ENCODE results near the gene CASP7.
"Not testable (repeated sequence)": the region's sequence is repeated elsewhere in the genome, so short reads cannot be mapped to it uniquely, and the experiment has no call there.

CASP7 gene

GRCh38 chr10:113745374-113745773, 65.7 kb downstream of the CASP7 start:
- H3K4me3 ChIP-seq, result no peak overlapping the region
- H3K27ac ChIP-seq, result no peak overlapping the region

- no peak overlapping the region for H3K4me3 ChIP-seq
- no peak overlapping the region for H3K27ac ChIP-seq
These were observed 66.7 kb downstream of the CASP7 start for GRCh38 chr10:113746217-113746957.

- Histone ChIP-seq H3K4me3 (no peak within 1 kb of the TSS), H3K27ac (peak within 1 kb of the TSS in 1 of 21 experiments; percentile 39)
These were observed 71.5 kb downstream of the CASP7 start, which contains the start of gene PLEKHS1 for GRCh38 chr10:113751181-113751732. TSS of gene PLEKHS1 (plus strand) at chr10:113751682. CDS start at chr10:113755278, 3,596 bp downstream.

GRCh38 chr10:113752553-113752952, 72.8 kb downstream of the CASP7 start:
- Histone ChIP-seq H3K4me3 (no peak overlapping the region), H3K27ac (no peak overlapping the region)

- Histone ChIP-seq H3K4me3 (no peak overlapping the region), H3K27ac (no peak overlapping the region)
These were observed 73.4 kb downstream of the CASP7 start for GRCh38 chr10:113753020-113753692.

GRCh38 chr10:113754125-113754524, 74.4 kb downstream of the CASP7 start:
- H3K27ac ChIP-seq, result no peak overlapping the region
- no peak overlapping the region for H3K4me3 ChIP-seq

- Histone ChIP-seq H3K4me3 (no peak overlapping the region), H3K27ac (no peak overlapping the region)
These were observed 75.1 kb downstream of the CASP7 start for GRCh38 chr10:113754768-113755167.

GRCh38 chr10:113756940-113757543, 77.3 kb downstream of the CASP7 start:
- no peak overlapping the region for H3K27ac ChIP-seq
- no peak overlapping the region for H3K4me3 ChIP-seq

- Histone ChIP-seq H3K27ac (no peak overlapping the region), H3K4me3 (no peak overlapping the region)
These were observed 82.4 kb downstream of the CASP7 start for GRCh38 chr10:113762083-113762482.

GRCh38 chr10:113764582-113764981, 84.9 kb downstream of the CASP7 start:
- no peak overlapping the region for H3K4me3 ChIP-seq
- no peak overlapping the region for H3K27ac ChIP-seq

- no peak overlapping the region for H3K4me3 ChIP-seq
- no peak overlapping the region for H3K27ac ChIP-seq
These were observed 86.2 kb downstream of the CASP7 start for GRCh38 chr10:113765910-113766309.

- Histone ChIP-seq H3K4me3 (no peak overlapping the region), H3K27ac (no peak overlapping the region)
These were observed 87.5 kb downstream of the CASP7 start for GRCh38 chr10:113767222-113767621.

GRCh38 chr10:113770346-113770745, 90.6 kb downstream of the CASP7 start:
- no peak overlapping the region for H3K27ac ChIP-seq
- no peak overlapping the region for H3K4me3 ChIP-seq

GRCh38 chr10:113771131-113771530, 91.4 kb downstream of the CASP7 start:
- not testable (repeated sequence) for H3K27ac ChIP-seq, H3K4me3 ChIP-seq

GRCh38 chr10:113775686-113776294, 96.1 kb downstream of the CASP7 start:
- Histone ChIP-seq H3K4me3 (no peak overlapping the region), H3K27ac (no peak overlapping the region)

GRCh38 chr10:113776553-113776952, 96.8 kb downstream of the CASP7 start:
- Histone ChIP-seq H3K4me3 (no peak overlapping the region), H3K27ac (no peak overlapping the region)
